ENCODE results near the gene RENBP.
A peak's percentile ranks its signal among the peaks of the same experiment; 100 is the strongest.

Gene RENBP

DNA sequence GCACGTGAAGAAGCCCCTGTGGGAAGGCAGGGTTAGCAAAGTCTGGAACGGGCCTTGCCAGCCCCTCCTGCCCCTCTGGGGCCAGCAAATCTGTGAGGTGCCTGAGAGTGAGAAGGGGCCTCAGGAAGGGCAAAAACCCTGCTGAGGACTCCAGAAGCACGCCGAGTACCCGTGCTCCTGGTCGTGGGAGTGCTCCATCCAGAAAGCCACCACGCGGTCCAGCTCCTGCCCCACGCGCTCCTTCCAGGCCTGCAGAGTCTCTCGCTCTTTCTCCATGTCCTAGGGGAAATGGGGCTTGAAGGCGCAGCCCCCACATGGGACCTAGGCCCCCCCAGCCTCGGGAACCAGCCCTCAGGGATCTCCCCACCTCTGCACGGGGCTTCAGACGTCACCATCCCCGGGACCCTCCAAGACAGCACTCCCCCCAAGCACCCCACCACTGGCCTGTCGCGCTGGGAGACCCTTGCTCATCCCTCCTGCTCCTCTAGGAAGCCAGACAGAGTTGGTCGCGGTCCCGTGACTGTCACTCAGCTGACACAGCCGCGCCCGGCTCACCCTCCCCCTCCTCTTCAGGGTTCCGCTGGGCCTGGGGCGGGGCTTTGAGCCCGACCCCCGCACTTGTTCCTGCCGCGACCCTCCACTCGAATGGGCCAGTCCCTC is at the start of gene RENBP:
Gene RENBP (minus strand): TSS at position 504 of the 660 bp plus-strand sequence. CDS start 33 bp downstream, at position 471.
- TF ChIP-seq CTCF (IDR thresholded peaks at IDR 0.05; ENCODE audit: borderline replicate concordance, insufficient read depth, low read depth, low read length): no peak
- H3K4me3 ChIP-seq (ENCODE audit: low read depth, low read length): peak within 1 kb of the TSS; percentile 27

GRCh38 chrX:153993978-153994377 is 49.5 kb upstream of the RENBP start:
- TF ChIP-seq CTCF (IDR thresholded peaks at IDR 0.05; ENCODE audit: borderline replicate concordance, insufficient read depth, low read depth, low read length): no peak
- H3K4me3 ChIP-seq (ENCODE audit: low read depth, low read length): no peak overlapping the region

GRCh38 chrX:153993079-153993478 is 48.6 kb upstream of the RENBP start:
- no peak for TF ChIP-seq CTCF (IDR thresholded peaks at IDR 0.05; ENCODE audit: borderline replicate concordance, insufficient read depth, low read depth, low read length)
- H3K4me3 ChIP-seq (ENCODE audit: low read depth, low read length): no peak overlapping the region

GRCh38 chrX:153992180-153992579 is 47.7 kb upstream of the RENBP start:
- H3K4me3 ChIP-seq (ENCODE audit: low read depth, low read length): no peak overlapping the region
- no peak for TF ChIP-seq CTCF (IDR thresholded peaks at IDR 0.05; ENCODE audit: borderline replicate concordance, insufficient read depth, low read depth, low read length)

DNA sequence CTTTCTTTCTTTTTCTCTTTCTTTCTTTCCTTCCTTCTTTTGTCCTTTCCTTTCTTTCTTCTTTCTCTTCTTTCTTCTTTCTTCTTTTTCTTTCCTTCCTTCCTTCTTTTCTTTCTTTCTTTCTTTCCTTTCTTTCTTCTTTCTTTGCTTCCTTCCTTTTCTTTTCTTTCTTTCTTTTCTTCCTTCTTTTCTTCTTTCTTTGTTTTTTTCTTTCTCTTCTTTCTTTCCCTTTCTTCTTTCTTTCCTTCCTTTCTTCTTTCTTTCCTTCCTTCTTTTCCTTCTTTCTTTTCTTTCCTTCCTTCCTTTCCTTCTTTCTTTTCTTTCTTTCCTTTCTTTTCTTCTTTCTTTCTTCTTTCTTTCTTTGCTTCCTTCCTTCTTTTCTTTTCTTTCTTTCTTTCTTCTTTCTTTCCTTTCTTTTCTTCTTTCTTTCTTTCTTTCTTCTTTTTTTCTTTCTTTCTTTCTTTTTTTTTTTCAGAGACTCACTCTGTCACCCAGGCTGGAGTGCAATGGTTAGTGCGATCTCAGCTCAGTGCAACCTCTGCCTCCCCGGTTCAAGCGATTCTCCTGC is 46.7 kb upstream of the RENBP start:
- no peak for TF ChIP-seq CTCF (IDR thresholded peaks at IDR 0.05; ENCODE audit: borderline replicate concordance, insufficient read depth, low read depth, low read length)
- H3K4me3 ChIP-seq (ENCODE audit: low read depth, low read length): no peak overlapping the region

DNA sequence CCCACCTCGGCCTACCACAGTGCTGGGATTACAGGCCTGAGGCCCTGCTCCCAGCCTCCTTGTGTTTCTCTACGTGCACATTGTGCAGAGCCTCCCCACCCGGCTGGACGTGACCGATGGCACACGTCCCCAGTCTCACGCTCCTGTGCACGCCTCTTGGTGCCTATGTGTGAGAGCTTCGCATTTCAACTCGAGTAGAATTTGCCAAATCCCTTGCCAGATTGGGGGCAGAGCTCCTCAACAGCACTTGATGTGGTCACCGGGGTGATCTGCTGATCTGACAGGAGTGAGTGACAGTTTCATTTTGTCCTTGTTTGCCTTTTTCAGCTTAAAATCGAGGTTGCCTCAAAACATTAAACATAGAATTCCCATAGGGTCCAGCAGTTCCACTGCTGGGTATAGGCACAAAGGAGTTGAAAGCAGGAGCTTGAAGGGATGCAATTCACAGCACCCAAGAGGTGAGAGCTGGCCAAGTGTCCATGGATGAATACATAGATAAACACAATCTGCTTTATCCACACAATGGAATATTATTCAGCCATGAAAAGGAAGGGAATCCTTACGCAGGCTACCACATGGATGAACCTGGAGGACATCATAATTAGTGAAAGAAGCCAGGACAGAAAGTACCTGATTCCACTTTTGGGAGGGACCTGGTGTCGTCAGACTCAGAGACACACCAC is 45.7 kb upstream of the RENBP start:
- TF ChIP-seq CTCF (IDR thresholded peaks at IDR 0.05; ENCODE audit: borderline replicate concordance, insufficient read depth, low read depth, low read length): no peak
- H3K4me3 ChIP-seq (ENCODE audit: low read depth, low read length): no peak overlapping the region

- no peak overlapping the region for H3K4me3 ChIP-seq (ENCODE audit: low read depth, low read length)
- no peak for TF ChIP-seq CTCF (IDR thresholded peaks at IDR 0.05; ENCODE audit: borderline replicate concordance, insufficient read depth, low read depth, low read length)
Observed at GRCh38 chrX:153988493-153988892, 44.0 kb upstream of the RENBP start.
